Mammary epithelial cell (primary cell): ENCODE data around the gene XPC.

ENCODE experiments used
- EZH2 ChIP-seq: IDR thresholded peaks from 2 replicates; pipeline ENCODE4 v1.6.1; 2012; ENCODE audit warnings: low read length, inconsistent platforms, borderline replicate concordance
- TF ChIP-seq, protein P1 (sequence below), 2 donors: IDR thresholded peaks in 1 of 2; conservative IDR thresholded peaks in 1 of 2; 2 replicates each; pipeline ENCODE4 v1.5.1; 2011 to 2012; ENCODE audit warnings: inconsistent platforms in 2 of 2, low read length in 2 of 2, mild to moderate bottlenecking in 2 of 2, control low read depth in 1 of 2, low read depth in 1 of 2; ENCODE audit not compliant: insufficient read depth in 1 of 2; ENCODE audit errors: extremely low read depth in 1 of 2

DNA sequence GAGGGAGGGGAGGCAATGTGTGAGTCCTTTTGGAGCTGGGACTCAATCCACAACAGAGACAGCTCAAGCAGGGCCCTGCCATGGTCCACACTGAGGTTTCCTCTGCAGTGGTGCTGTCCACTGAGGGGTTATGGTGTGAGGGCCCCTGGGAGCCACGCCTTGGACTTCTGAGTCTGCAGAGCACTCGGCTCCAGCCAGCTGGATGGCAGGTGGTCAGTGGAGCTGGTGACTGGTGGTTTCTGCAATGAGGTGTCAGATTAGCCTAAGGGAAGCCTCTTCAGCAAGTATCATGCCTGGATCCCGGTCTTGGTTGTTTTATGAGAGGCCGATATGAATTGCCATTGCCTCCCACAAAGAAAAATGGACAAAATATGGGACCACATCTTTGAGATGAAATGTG lies 21.9 kb upstream of the XPC start:
- TF ChIP-seq, protein P1, sequence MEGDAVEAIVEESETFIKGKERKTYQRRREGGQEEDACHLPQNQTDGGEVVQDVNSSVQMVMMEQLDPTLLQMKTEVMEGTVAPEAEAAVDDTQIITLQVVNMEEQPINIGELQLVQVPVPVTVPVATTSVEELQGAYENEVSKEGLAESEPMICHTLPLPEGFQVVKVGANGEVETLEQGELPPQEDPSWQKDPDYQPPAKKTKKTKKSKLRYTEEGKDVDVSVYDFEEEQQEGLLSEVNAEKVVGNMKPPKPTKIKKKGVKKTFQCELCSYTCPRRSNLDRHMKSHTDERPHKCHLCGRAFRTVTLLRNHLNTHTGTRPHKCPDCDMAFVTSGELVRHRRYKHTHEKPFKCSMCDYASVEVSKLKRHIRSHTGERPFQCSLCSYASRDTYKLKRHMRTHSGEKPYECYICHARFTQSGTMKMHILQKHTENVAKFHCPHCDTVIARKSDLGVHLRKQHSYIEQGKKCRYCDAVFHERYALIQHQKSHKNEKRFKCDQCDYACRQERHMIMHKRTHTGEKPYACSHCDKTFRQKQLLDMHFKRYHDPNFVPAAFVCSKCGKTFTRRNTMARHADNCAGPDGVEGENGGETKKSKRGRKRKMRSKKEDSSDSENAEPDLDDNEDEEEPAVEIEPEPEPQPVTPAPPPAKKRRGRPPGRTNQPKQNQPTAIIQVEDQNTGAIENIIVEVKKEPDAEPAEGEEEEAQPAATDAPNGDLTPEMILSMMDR (conservative IDR thresholded peaks at IDR 0.05 in 1 of 2, IDR thresholded peaks at IDR 0.05 in 1 of 2; ENCODE audit: extremely low read depth in 1 of 2, insufficient read depth in 1 of 2, low read depth in 1 of 2, low read length in 2 of 2), result no peak
- no peak for TF ChIP-seq EZH2
